CD4-positive, alpha-beta T cell treated with Interleukin-17A for 1 hour (primary cell): ENCODE measurements around the gene INTS6.
A peak's percentile ranks its signal among the peaks of the same experiment; 100 is the strongest.

Experiments
- DNase-seq: peaks from one replicate; pipeline ENCODE4 v3.0.0-alpha.2; 2020

The INTS6 gene

GRCh38 chr13:51452361-51453206 is at the start of gene INTS6:
Gene INTS6, minus strand, starts transcription at chr13:51453036. Its CDS starts 511 bp downstream, at chr13:51452525.
- peak; percentile 100 for DNase-seq

- DNase-seq = no peak
Measured at GRCh38 chr13:51502153-51502651, 49.4 kb upstream of the INTS6 start.

- no peak for DNase-seq
Measured at GRCh38 chr13:51501592-51502152, 48.8 kb upstream of the INTS6 start.

- no peak for DNase-seq
Measured at GRCh38 chr13:51501096-51501495, 48.3 kb upstream of the INTS6 start.

GRCh38 chr13:51500687-51501086 is 47.9 kb upstream of the INTS6 start:
- DNase-seq = no peak

- no peak for DNase-seq
Measured at GRCh38 chr13:51499841-51500240, 47.0 kb upstream of the INTS6 start.

GRCh38 chr13:51495316-51495715 is 42.5 kb upstream of the INTS6 start:
- DNase-seq = no peak

GRCh38 chr13:51494156-51494555 is 41.3 kb upstream of the INTS6 start:
- no peak for DNase-seq

GRCh38 chr13:51488212-51488611 is 35.4 kb upstream of the INTS6 start:
- DNase-seq = no peak

GRCh38 chr13:51481656-51482055 is 28.8 kb upstream of the INTS6 start:
- no peak for DNase-seq

- DNase-seq = no peak
Measured at GRCh38 chr13:51479199-51479523, 26.3 kb upstream of the INTS6 start.

GRCh38 chr13:51478418-51479198 is 25.8 kb upstream of the INTS6 start:
- DNase-seq = no peak

- DNase-seq = no peak
Measured at GRCh38 chr13:51477653-51478324, 25.0 kb upstream of the INTS6 start.

GRCh38 chr13:51477149-51477548 is 24.3 kb upstream of the INTS6 start:
- DNase-seq = no peak

- no peak for DNase-seq
Measured at GRCh38 chr13:51475727-51476501, 23.1 kb upstream of the INTS6 start.

- DNase-seq = no peak
Measured at GRCh38 chr13:51469790-51470189, 17.0 kb upstream of the INTS6 start.

GRCh38 chr13:51467730-51468129 is 14.9 kb upstream of the INTS6 start:
- DNase-seq = no peak

GRCh38 chr13:51465124-51465523 is 12.3 kb upstream of the INTS6 start:
- DNase-seq = no peak

- DNase-seq = no peak
Measured at GRCh38 chr13:51457086-51457815, 4.4 kb upstream of the INTS6 start.

- DNase-seq = no peak
Measured at GRCh38 chr13:51456510-51456909, 3.7 kb upstream of the INTS6 start.

GRCh38 chr13:51455532-51455931 is 2.7 kb upstream of the INTS6 start:
- no peak for DNase-seq
